HG02763 (cell line): ENCODE results near the gene OMP.
"Not testable (repeated sequence)": the region's sequence is repeated elsewhere in the genome, so short reads cannot be mapped to it uniquely, and the experiment has no call there.

ENCODE experiments used
- ATAC-seq: cut with Tn5 transposase; IDR thresholded peaks from one replicate; pipeline ENCODE4 v1.9.1; 2021; ENCODE audit warnings: mild to moderate bottlenecking, moderate library complexity; ENCODE audit not compliant: unreplicated experiment

OMP gene

GRCh38 chr11:77102246-77103210 is at the start of gene OMP:
Gene OMP, plus strand, starts transcription at chr11:77102840. Its CDS starts 0 bp downstream, at chr11:77102840.
- no peak for ATAC-seq

GRCh38 chr11:77053217-77054015 is 49.2 kb upstream of the OMP start:
- no peak for ATAC-seq

- ATAC-seq = no peak
Observed at GRCh38 chr11:77054084-77054483, 48.6 kb upstream of the OMP start.

- no peak for ATAC-seq
Observed at GRCh38 chr11:77055101-77055561, 47.5 kb upstream of the OMP start.

- no peak for ATAC-seq
Observed at GRCh38 chr11:77055913-77056312, 46.7 kb upstream of the OMP start.

- ATAC-seq = no peak
Observed at GRCh38 chr11:77056814-77057402, 45.7 kb upstream of the OMP start.

- no peak for ATAC-seq
Observed at GRCh38 chr11:77057938-77058474, 44.6 kb upstream of the OMP start.

- ATAC-seq = no peak
Observed at GRCh38 chr11:77058900-77059299, 43.7 kb upstream of the OMP start.

- ATAC-seq = no peak
Observed at GRCh38 chr11:77059806-77060205, 42.8 kb upstream of the OMP start.

GRCh38 chr11:77060234-77060633 is 42.4 kb upstream of the OMP start:
- ATAC-seq = no peak

GRCh38 chr11:77061258-77061657 is 41.4 kb upstream of the OMP start:
- not testable (repeated sequence) for ATAC-seq

GRCh38 chr11:77062924-77063323 is 39.7 kb upstream of the OMP start:
- no peak for ATAC-seq

GRCh38 chr11:77063407-77063806 is 39.2 kb upstream of the OMP start:
- ATAC-seq = no peak

GRCh38 chr11:77063861-77064260 is 38.8 kb upstream of the OMP start:
- no peak for ATAC-seq

GRCh38 chr11:77064648-77065217 is 37.9 kb upstream of the OMP start:
- no peak for ATAC-seq

- no peak for ATAC-seq
Observed at GRCh38 chr11:77065878-77066228, 36.8 kb upstream of the OMP start.

- peak; percentile 79 for ATAC-seq
Observed at GRCh38 chr11:77066229-77067042, 36.2 kb upstream of the OMP start, which contains the start of gene CAPN5. Gene CAPN5, plus strand, starts transcription at chr11:77066971. Its CDS starts 17,916 bp downstream, at chr11:77084887.

GRCh38 chr11:77067861-77068443 is 34.7 kb upstream of the OMP start:
- ATAC-seq = no peak
